GM21529 (cell line): ENCODE measurements around the gene PSTPIP1.
A peak's percentile ranks its signal among the peaks of the same experiment; 100 is the strongest.

ENCODE experiments used
- ATAC-seq: cut with Tn5 transposase; IDR thresholded peaks from one replicate; pipeline ENCODE4 v1.9.1; 2021; ENCODE audit not compliant: unreplicated experiment

The PSTPIP1 gene

DNA sequence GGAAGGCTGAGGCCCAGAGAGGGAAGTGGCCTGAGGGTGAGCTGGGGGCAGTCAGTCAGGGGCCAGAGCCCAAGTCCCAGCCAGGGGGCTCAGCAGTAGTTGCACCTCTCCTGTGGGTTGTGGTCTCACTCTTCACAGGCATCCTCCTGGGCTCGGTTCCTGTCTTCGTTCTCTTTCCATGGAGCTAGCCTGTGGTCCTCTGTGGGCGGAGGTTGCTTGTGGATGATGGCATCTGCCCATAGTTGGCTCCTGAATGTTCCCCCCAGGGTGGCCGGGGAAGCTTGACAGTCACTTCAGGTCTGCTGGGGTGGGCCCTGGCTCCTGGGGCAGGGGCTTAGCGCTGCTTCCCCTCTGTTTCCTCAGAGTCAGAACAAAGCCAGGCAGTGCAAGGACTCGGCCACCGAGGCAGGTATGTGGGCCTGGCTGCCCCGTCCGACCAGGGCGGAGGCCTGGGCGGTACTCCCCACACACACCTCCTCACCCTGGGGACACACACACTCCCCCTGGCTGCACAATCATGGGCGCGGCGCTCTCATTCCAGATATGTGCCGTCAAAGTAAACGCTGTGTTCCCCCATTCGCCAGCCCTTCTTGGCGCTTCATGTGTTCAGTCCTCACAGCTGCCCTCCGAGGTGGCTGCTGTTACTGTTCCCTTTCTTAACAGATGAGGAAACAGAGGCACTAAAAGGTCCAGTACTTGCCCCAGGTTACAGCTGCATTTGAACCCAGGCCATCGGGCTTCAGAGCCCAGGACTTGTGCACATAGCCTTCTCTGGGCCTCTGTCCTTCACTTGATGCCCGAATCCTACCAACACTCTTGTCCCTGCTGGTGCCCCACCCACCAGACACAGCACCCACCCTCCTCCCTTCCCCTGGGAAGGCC is 34.5 kb downstream of the PSTPIP1 start:
- no peak for ATAC-seq

DNA sequence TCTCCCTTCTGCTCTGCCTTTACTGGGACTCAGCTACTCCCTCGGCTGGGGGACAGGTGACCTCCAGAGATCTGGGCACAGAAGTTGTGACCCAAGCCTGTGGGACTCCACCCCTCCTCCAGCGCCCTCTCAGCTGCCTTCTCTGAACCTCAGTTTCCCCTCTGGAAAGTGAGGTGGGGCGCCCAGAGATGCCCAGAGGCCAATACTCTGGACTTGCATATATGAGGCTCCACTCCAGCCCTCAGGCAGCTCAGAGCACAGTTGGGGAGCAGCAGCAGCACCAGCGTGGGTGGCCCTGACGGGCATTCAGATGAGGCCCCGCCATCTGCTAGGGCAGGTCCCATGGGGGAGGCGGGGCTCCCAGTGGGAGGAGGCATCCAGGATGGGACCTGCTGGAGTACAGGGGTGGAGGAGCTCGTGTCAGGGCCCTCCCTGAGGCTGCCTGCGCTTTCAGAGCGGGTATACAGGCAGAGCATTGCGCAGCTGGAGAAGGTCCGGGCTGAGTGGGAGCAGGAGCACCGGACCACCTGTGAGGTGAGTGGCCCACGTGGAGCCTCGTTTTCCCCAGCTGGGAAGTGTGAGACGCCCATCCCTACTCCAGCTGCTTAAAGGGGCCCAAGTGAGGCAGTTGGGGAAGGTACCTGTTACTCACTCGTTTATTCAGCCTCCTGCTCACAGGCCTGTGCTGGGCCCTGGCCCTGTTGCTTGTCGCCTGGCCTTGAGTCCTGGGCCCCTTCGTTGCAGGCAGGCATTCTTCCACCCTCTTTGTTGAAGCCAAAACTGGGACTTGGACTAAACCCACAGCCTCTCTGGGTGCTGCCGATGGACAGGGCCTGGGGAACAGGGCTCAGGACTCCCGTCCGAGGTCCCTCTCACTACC is 35.4 kb downstream of the PSTPIP1 start:
- no peak for ATAC-seq

GRCh38 chr15:77030928-77031375 is 36.0 kb downstream of the PSTPIP1 start:
- no peak for ATAC-seq

DNA sequence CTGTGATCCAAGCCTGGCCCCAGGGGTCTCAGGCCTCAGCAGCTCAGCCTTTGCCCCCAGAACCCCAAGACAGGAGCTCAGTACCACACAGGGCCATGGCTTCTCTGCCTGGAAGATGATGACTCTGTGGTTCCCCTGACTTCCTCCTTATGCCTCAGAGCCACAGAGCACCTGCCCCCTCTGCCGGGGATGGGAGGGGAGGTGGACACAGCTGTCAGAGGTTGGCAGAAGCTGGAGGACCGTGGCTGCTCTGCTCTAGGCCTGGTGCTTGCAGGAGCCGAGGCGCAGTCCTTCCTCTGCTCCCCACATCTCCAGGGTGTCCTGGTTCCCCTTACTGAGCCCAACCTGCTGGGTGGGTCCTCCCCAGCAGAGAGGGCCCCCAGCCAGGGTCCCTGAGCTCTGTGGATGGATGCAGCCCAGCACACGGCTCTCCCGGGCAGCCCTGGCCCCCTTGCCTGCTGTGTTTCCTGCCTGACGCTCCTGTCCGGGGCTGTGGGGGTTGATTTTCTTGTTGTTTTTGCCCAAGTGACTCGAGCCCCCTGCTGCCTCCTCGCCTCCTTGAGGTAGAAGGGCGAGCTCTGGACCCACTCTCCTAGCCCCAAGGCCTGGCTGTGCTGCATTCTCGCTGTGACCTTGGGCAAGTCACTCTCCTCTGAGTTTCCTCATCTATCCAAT is 36.6 kb downstream of the PSTPIP1 start:
- ATAC-seq: peak; percentile 56

GRCh38 chr15:77032052-77032646 is 37.2 kb downstream of the PSTPIP1 start:
- ATAC-seq: no peak

GRCh38 chr15:77032647-77033416 is 37.9 kb downstream of the PSTPIP1 start:
- ATAC-seq: no peak

DNA sequence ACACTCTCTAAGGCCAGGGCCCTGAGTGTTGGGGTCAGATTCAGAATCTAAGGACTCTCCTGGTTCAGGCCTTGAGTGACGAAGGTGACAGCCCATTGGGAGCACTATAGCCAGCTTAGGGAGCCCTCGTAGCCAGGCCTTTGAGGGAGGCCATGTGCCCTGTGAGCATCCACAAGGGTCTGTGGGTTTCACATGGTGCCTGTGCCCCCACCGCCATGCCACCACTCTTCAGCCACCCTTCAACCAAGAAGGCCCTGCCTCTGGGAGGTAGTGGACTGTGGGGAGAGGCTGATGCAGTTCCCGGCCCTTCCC is 38.4 kb downstream of the PSTPIP1 start:
- no peak for ATAC-seq

DNA sequence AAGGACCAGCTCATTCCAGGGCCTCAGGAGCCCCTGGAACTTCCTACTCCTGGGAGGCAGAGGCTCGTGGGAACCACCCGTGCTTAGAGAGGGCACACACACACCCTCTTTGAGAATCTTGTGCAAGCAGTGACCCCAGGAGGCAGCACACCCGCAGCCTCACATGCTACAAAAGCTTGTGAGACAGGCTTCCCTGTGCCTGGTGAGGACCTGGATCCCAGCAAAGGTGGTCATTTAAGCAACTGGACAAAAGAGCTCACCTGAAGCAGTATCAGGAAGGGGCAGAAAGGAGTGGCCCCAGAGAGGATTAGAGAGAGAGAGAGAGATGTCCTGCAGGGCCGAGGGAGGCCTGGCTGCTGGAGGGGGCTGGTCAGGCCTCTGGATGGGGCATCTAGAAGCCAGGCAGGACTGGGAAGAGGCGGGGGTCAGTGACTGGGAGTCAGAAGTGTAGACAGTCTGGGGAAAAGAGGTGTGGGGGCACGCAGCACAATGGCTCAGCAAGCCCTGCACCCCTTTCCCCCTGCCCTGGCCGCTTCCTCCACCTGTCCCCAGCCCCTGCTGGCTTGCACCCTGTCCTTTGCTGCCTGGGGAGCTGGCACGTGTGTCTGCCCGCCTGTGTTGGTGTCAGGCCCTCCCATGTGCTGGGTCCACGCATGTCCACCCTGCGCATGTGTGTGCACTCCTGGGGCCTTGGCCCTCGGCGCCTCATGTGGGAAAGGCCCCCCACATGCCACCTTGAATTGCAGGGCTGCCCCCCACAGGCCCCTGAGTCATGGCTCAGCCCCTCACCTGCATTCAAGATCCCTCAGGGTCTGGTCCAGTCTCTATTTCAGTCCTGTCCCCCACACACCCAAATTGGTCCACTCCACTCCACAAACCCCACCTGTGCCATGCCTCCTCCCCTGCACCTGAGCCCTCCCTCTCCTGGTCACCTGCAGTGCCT is 39.1 kb downstream of the PSTPIP1 start:
- no peak for ATAC-seq

- ATAC-seq: no peak
Measured at GRCh38 chr15:77034695-77035489, 40.0 kb downstream of the PSTPIP1 start.

DNA sequence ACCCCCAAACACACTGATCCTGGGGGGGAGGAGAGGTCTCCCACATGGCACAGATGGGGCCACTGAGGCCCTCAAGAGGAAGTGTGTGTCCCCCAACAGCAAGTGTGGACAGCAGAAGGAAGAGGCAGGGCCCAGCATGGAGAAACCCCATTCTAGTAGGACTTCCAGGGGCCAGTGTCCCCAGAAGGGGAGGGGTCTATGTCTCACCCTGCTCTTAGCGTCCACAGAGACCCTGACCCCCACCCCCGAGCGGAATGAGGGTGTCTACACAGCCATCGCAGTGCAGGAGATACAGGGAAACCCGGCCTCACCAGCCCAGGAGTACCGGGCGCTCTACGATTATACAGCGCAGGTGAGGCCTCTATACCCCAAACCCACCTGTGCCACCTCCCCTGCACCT is 40.7 kb downstream of the PSTPIP1 start:
- ATAC-seq: no peak

DNA sequence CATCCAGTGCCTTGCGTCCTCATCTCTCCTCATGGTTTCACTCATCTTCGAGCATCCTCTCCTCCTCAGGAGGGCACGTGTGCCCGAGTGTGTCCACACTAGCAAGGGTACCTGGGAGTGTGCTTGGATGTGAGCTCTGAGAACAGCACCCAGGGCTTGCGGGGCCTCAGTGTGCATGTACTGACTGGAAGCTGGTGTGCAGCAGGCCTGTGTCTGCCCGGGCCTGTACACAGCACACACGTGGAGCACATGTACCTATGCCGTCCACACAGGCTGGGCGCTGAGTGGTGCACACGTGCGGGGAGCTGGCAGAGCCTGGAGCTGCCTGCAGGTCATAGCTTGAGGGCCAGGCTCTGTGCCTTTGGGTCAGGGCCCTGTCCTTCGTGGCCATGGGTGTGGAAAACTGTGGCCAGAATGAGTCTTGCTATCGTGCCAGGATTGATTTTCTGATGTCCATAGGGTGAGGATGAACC is 41.1 kb downstream of the PSTPIP1 start:
- no peak for ATAC-seq

DNA sequence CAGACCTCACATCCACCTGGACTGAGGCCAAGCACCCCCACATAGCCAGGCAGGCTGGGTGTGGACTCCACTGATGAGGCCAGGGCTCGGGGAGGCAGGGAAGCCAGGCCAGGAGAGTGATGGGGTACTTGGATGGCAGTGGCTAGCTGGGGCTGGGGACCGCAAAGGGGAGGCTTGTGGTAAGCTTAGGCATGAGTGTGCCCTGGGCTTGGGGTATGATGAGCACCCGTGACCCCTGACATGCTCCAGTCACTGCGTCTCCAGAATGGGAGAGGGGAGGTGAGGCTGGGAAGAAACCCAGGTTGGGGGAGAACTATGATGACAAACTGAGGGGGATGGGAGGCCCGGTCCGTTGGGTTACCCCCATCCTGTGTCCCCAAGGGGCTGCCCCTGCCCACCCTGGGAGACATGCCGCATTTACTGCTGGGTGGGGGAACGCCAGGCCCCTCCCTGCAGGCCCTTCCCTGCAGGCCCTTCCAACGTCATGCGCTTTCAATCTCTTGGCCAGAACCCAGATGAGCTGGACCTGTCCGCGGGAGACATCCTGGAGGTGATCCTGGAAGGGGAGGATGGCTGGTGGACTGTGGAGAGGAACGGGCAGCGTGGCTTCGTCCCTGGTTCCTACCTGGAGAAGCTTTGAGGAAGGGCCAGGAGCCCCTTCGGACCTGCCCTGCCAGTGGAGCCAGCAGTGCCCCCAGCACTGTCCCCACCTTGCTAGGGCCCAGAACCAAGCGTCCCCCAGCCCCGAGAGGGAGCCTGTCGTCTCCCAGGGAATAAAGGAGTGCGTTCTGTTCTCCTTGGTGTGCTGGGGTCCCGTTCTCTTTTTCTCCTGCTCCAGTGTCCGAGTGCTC is 41.8 kb downstream of the PSTPIP1 start:
- no peak for ATAC-seq

DNA sequence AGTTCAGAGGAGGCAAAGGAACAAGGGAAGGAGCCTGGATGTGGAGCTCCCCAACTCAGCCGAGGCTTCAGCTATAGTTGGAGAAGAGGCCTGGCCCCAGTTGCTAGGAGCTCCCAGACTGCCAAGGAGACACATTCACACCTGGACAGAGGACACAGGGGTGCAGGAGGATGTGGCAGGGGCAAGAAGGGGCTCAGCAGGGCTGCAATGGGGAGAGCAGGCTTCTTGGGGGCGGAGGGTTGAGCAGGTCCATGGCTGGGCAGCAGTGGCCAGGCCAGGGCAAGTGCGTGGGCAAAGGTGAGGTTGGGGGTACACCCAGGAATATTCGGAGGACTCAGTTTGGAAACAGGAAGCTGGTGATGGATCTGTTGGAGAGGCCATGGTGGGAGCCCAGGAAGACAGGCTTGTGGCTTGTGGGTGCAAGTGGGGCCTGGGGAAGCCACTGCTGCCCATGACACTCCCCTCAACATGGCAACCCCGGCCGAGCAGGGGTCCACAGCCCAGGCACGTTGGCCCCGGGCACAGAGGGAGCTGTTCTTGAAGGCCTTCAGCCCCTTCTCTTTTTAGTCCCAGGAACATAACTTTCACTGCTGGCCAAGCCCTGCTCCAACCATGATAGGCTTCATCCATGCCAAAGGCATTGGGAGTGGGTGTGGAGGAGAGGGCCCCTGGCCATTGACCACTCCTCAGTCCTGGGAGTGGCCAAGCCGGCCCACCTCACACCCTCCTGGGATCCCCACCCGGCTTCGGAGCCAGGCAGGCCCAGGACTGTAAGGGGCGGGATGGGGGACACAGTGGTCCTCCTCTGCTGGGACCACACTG is 42.7 kb downstream of the PSTPIP1 start:
- no peak for ATAC-seq

DNA sequence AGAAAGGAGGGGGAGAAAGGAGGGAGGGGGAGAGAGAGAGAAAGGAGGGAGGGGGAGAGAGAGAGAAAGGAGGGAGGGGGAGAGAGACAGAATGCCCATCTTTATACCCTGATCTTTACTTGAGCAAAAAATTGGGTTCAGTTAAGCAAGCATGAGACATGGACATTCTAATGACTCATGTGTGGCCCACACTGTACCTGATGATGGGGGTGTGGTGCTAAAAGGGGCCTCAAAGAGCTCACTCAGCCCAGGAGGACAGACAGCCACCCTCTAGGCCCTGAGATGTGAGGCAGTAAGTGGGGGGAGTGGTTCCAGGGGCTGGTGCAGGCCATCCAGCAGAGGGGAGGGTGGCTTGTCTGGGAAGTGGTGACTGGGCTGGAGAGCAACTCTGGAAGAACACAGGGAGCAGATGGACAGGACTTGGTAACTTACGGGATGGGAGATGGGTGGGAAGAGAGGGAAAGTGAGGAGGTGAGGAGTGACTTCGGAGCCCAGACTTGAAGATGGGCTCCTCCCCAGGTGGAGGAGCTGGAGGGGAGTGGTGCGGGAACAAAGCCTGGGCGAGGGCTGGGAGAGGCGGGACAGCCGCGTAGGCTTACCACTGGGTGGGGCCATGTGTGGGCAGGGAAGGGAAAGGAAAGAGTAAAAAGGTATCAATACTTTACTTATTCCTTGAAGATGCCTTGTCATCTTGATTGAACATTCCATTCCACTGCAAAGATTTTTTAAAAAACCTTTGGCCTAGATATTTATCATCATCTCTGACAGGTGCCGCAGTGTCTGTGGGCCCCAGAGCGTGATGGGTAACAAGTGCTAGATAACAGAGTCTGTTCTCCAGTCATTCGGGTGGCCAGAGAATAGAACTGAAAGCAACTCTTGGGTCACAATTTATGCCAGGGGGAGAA is 43.6 kb downstream of the PSTPIP1 start:
- ATAC-seq: no peak

- ATAC-seq: no peak
Measured at GRCh38 chr15:77039217-77039533, 44.2 kb downstream of the PSTPIP1 start.

- no peak for ATAC-seq
Measured at GRCh38 chr15:77039848-77040247, 44.9 kb downstream of the PSTPIP1 start.
